DOHH2 (cell line): ENCODE measurements around the gene POU2F1.

Experiments
- H3F3A ChIP-seq: fragments of 200-600 bp; sonication (generic), shearing (Covaris generic); 2 replicates; pipeline ENCODE4 v1.6.0; 2016; ENCODE audit warnings: antibody characterized with exemption, mild to moderate bottlenecking; ENCODE audit not compliant: control insufficient read depth, insufficient read depth
- H3K27ac ChIP-seq: fragments of 200-600 bp; sonication (generic); 2 replicates; pipeline ENCODE4 v1.5.1; 2014; ENCODE audit warnings: low read depth, mild to moderate bottlenecking, low read length, moderate library complexity
- H3K27me3 ChIP-seq: fragments of 200-600 bp; sonication (generic); 2 replicates; pipeline ENCODE4 v1.6.1; 2014; ENCODE audit warnings: mild to moderate bottlenecking, low read length, mixed read lengths; ENCODE audit not compliant: control insufficient read depth
- H3K36me3 ChIP-seq: fragments of 200-600 bp; sonication (generic); 2 replicates; pipeline ENCODE4 v1.6.1; 2014; ENCODE audit warnings: mild to moderate bottlenecking, low read length, moderate library complexity, mixed read lengths; ENCODE audit not compliant: control insufficient read depth
- H3K4me1 ChIP-seq: fragments of 200-600 bp; sonication (generic); 2 replicates; pipeline ENCODE4 v1.6.1; 2014; ENCODE audit warnings: mild to moderate bottlenecking, low read length, mixed read lengths; ENCODE audit not compliant: control insufficient read depth
- H3K4me2 ChIP-seq: fragments of 200-600 bp; sonication (generic); 2 replicates; pipeline ENCODE4 v1.6.0; 2014; ENCODE audit warnings: mild to moderate bottlenecking, low read length, moderate library complexity
- H3K4me3 ChIP-seq: fragments of 200-600 bp; sonication (generic); 2 replicates; pipeline ENCODE4 v1.5.1; 2014; ENCODE audit warnings: mild to moderate bottlenecking, low read length, mixed read lengths
- H3K79me2 ChIP-seq: fragments of 200-600 bp; sonication (generic); 2 replicates; pipeline ENCODE4 v1.6.1; 2014; ENCODE audit warnings: mild to moderate bottlenecking, low read length, mixed read lengths; ENCODE audit not compliant: control insufficient read depth
- H3K9me2 ChIP-seq: fragments of 200-600 bp; sonication (generic); replicated peaks from 2 replicates; pipeline ENCODE4 v1.6.1; 2014; ENCODE audit warnings: mild to moderate bottlenecking, low read length, mixed read lengths; ENCODE audit not compliant: control insufficient read depth
- H3K9me3 ChIP-seq: fragments of 200-600 bp; sonication (generic); 2 replicates; pipeline ENCODE4 v1.6.1; 2014; ENCODE audit warnings: antibody characterized with exemption, low read length, mixed read lengths; ENCODE audit not compliant: control insufficient read depth, insufficient read depth
- H4K20me1 ChIP-seq: fragments of 200-600 bp; sonication (generic); 2 replicates; pipeline ENCODE4 v1.6.0; 2014; ENCODE audit warnings: low read depth, mild to moderate bottlenecking, antibody characterized with exemption, low read length, moderate library complexity; ENCODE audit not compliant: control insufficient read depth, insufficient read depth
- EZH2phosphoT487 ChIP-seq: fragments of 200-600 bp; sonication (generic); IDR thresholded peaks from 2 replicates; pipeline ENCODE4 v1.6.1; 2017; ENCODE audit warnings: borderline replicate concordance, mild to moderate bottlenecking, antibody characterized with exemption, low read length, moderate library complexity, mixed read lengths
- TF ChIP-seq, protein P1 (sequence below): fragments of 200-600 bp; sonication (generic); IDR thresholded peaks from one replicate; pipeline ENCODE4 v1.5.1; 2014; ENCODE audit warnings: antibody characterized with exemption, mild to moderate bottlenecking, low read depth, low read length; ENCODE audit not compliant: poor library complexity, severe bottlenecking

The POU2F1 gene

DNA sequence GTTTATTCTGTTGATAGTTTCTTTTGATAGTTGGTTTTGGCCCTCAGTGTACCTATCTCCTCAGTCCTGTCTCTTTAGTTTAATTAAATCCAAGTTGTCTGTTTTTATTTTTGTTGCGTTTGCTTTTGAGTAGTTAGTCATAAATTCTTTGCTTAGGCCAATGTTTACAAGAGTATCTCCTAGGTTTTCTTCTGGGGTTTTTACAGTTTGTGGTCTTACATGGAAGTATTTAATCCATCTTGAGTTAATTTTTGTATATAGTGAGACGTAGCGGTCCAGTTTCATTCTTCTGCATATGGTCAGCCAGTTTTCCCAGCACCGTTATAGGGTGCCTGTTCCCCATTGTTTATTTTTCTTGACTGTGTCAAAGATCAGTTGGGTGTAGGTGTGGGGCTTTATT, 139.4 kb downstream of the POU2F1 start:
- no peak overlapping the region for H3K4me3 ChIP-seq
- TF ChIP-seq, protein P1, sequence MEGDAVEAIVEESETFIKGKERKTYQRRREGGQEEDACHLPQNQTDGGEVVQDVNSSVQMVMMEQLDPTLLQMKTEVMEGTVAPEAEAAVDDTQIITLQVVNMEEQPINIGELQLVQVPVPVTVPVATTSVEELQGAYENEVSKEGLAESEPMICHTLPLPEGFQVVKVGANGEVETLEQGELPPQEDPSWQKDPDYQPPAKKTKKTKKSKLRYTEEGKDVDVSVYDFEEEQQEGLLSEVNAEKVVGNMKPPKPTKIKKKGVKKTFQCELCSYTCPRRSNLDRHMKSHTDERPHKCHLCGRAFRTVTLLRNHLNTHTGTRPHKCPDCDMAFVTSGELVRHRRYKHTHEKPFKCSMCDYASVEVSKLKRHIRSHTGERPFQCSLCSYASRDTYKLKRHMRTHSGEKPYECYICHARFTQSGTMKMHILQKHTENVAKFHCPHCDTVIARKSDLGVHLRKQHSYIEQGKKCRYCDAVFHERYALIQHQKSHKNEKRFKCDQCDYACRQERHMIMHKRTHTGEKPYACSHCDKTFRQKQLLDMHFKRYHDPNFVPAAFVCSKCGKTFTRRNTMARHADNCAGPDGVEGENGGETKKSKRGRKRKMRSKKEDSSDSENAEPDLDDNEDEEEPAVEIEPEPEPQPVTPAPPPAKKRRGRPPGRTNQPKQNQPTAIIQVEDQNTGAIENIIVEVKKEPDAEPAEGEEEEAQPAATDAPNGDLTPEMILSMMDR: no peak
- no peak for TF ChIP-seq EZH2phosphoT487
- peaks cover 17% of the 10 kb centered on the region for H3K36me3 ChIP-seq
- no peaks in the 10 kb centered on the region for H3F3A ChIP-seq
- no peak overlapping the region for H3K27ac ChIP-seq
- no peaks in the 10 kb centered on the region for H3K9me2 ChIP-seq
- H4K20me1 ChIP-seq: 0 out of 2 replicates have a peak, but pooled peaks cover 5% of the 10 kb centered on the region
- peaks cover 38% of the 10 kb centered on the region for H3K4me1 ChIP-seq
- peaks cover 85% of the 10 kb centered on the region for H3K79me2 ChIP-seq
- H3K4me2 ChIP-seq: no peak overlapping the region
- no peaks in the 10 kb centered on the region for H3K27me3 ChIP-seq
- H3K9me3 ChIP-seq: no peaks in the 10 kb centered on the region

GRCh38 chr1:167362638-167363037, 142.0 kb downstream of the POU2F1 start:
- Histone ChIP-seq H3K9me2 (no peaks in the 10 kb centered on the region), H3K79me2 (peaks cover 75% of the 10 kb centered on the region), H4K20me1 (0 out of 2 replicates have a peak, but pooled peaks cover 5% of the 10 kb centered on the region), H3K4me3 (no peak overlapping the region), H3K4me2 (no peak overlapping the region), H3F3A (no peaks in the 10 kb centered on the region), H3K27ac (no peak overlapping the region), H3K27me3 (no peaks in the 10 kb centered on the region), H3K9me3 (no peaks in the 10 kb centered on the region), H3K36me3 (peaks cover 32% of the 10 kb centered on the region), H3K4me1 (peaks cover 27% of the 10 kb centered on the region)
- TF ChIP-seq, protein P1: no peak
- TF ChIP-seq EZH2phosphoT487: no peak

DNA sequence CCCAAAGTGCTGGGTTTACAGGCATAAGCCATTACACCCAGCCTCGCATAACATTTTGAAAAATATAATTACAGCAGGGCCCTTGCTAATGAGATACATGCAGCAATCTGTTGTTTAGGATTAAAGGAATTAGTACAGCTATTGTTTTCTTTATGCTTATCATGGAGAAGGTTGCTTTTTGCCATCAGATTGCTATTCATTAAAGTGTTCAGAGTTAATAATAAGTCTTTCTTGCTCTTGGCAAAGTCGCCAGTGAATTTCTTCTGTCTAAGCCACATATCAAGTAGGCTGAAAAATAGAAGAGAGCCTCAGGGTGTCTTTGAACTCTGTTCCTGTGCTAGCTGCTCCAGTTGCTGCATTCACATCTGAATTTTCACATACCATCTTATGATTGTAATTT, 144.1 kb downstream of the POU2F1 start:
- H3K4me2 ChIP-seq: no peak overlapping the region

More for the DNA sequence above, 144.1 kb downstream of the POU2F1 start:
- H4K20me1 ChIP-seq: 0 out of 2 replicates have a peak, but pooled peaks cover 5% of the 10 kb centered on the region
- TF ChIP-seq EZH2phosphoT487: no peak
- TF ChIP-seq, protein P1: no peak
- peaks cover 67% of the 10 kb centered on the region for H3K79me2 ChIP-seq
- no peak overlapping the region for H3K4me3 ChIP-seq
- H3F3A ChIP-seq: no peaks in the 10 kb centered on the region
- H3K4me1 ChIP-seq: peaks cover 20% of the 10 kb centered on the region
- H3K36me3 ChIP-seq: peaks cover 40% of the 10 kb centered on the region
- no peak overlapping the region for H3K27ac ChIP-seq
- H3K9me3 ChIP-seq: no peaks in the 10 kb centered on the region
- no peaks in the 10 kb centered on the region for H3K9me2 ChIP-seq
- H3K27me3 ChIP-seq: no peaks in the 10 kb centered on the region
